Measurements from ENCODE around the gene PDCD10.

Gene PDCD10

GRCh38 chr3:167734498-167735232 is at the start of gene PDCD10:
PDCD10 (minus strand) TSS chr3:167734892; CDS start chr3:167720157, 14,735 bp downstream.
- peak; percentile 99 for DNase-seq

- DNase-seq = no peak
Measured at GRCh38 chr3:167783781-167784180, 49.1 kb upstream of the PDCD10 start.

- no peak for DNase-seq
Measured at GRCh38 chr3:167780214-167780883, 45.7 kb upstream of the PDCD10 start.

GRCh38 chr3:167777356-167777755 is 42.7 kb upstream of the PDCD10 start:
- no peak for DNase-seq

- DNase-seq = no peak
Measured at GRCh38 chr3:167776066-167776685, 41.5 kb upstream of the PDCD10 start.

- no peak for DNase-seq
Measured at GRCh38 chr3:167773584-167773983, 38.9 kb upstream of the PDCD10 start.

- no peak for DNase-seq
Measured at GRCh38 chr3:167772992-167773391, 38.3 kb upstream of the PDCD10 start.

- no peak for DNase-seq
Measured at GRCh38 chr3:167762296-167762695, 27.6 kb upstream of the PDCD10 start.

GRCh38 chr3:167761302-167761701 is 26.6 kb upstream of the PDCD10 start:
- no peak for DNase-seq

GRCh38 chr3:167754049-167754448 is 19.4 kb upstream of the PDCD10 start:
- no peak for DNase-seq

GRCh38 chr3:167750272-167750971 is 15.7 kb upstream of the PDCD10 start:
- DNase-seq = no peak

- DNase-seq = no peak
Measured at GRCh38 chr3:167749728-167750127, 15.0 kb upstream of the PDCD10 start.

GRCh38 chr3:167749209-167749608 is 14.5 kb upstream of the PDCD10 start:
- no peak for DNase-seq

- DNase-seq = no peak
Measured at GRCh38 chr3:167743799-167744198, 9.1 kb upstream of the PDCD10 start.

GRCh38 chr3:167742338-167742737 is 7.6 kb upstream of the PDCD10 start:
- DNase-seq = no peak

- DNase-seq = peak; percentile 30
Measured at GRCh38 chr3:167740961-167741587, 6.4 kb upstream of the PDCD10 start.

GRCh38 chr3:167739190-167739810 is 4.6 kb upstream of the PDCD10 start:
- no peak for DNase-seq

- DNase-seq = no peak
Measured at GRCh38 chr3:167738037-167738436, 3.3 kb upstream of the PDCD10 start.

- DNase-seq = no peak
Measured at GRCh38 chr3:167736997-167737396, 2.3 kb upstream of the PDCD10 start.

- DNase-seq = no peak
Measured at GRCh38 chr3:167736264-167736787, 1.6 kb upstream of the PDCD10 start.

- peak; percentile 89 for DNase-seq
Measured at GRCh38 chr3:167735233-167736138, 794 bp upstream of the PDCD10 start, which contains the start of gene SERPINI1. SERPINI1 (plus strand) TSS chr3:167735721; CDS start chr3:167789129, 53,408 bp downstream.
